ENCODE results near the gene EEF2K.

- TF ChIP-seq CTCF (IDR thresholded peaks at IDR 0.05) (no peak), ZFX (IDR thresholded peaks at IDR 0.05; ENCODE audit: borderline replicate concordance) (no peak)
Observed at GRCh38 chr16:22324787-22325597, 118.9 kb downstream of the EEF2K start.
